GM12892 (cell line): Measurements from ENCODE around the gene ATP10A.

Experiments
- POLR2A ChIP-seq: IDR thresholded peaks from 2 replicates; pipeline ENCODE4 v1.6.1; 2011; ENCODE audit warnings: low read depth, low read length, control low read depth
- TAF1 ChIP-seq: IDR thresholded peaks from 2 replicates; pipeline ENCODE4 v1.6.1; 2011; ENCODE audit warnings: low read depth, mild to moderate bottlenecking, control low read depth, low read length, borderline replicate concordance

- TF ChIP-seq POLR2A, result no peak
- no peak for TF ChIP-seq TAF1
These were observed 124.8 kb downstream of the ATP10A start for GRCh38 chr15:25738171-25738965.
